Vagina (tissue), 2 donors: ENCODE data around the gene CRYGA.

Experiments
- CTCF ChIP-seq, 3 experiments: fragments of 450-650 bp in 2 of 3; fragments of 200-600 bp in 1 of 3; sonication (generic) in 1 of 3; IDR thresholded peaks; one replicate each; pipeline ENCODE4 v1.5.1; 2017 to 2019; ENCODE audit warnings: antibody characterized with exemption in 3 of 3, mild to moderate bottlenecking in 2 of 3, moderate library complexity in 2 of 3
- POLR2A ChIP-seq, 2 donors: fragments of 450-650 bp; IDR thresholded peaks; one replicate each; pipeline ENCODE4 v1.6.1; 2017; ENCODE audit warnings: antibody characterized with exemption in 2 of 2, mild to moderate bottlenecking in 2 of 2, moderate library complexity in 2 of 2

GRCh38 chr2:208183972-208184705 is 20.8 kb upstream of the CRYGA start:
- no peak for TF ChIP-seq CTCF (IDR thresholded peaks at IDR 0.05)
- no peak for TF ChIP-seq POLR2A (IDR thresholded peaks at IDR 0.05)
